ENCODE data around the gene PLEKHG3.

PLEKHG3 gene

DNA sequence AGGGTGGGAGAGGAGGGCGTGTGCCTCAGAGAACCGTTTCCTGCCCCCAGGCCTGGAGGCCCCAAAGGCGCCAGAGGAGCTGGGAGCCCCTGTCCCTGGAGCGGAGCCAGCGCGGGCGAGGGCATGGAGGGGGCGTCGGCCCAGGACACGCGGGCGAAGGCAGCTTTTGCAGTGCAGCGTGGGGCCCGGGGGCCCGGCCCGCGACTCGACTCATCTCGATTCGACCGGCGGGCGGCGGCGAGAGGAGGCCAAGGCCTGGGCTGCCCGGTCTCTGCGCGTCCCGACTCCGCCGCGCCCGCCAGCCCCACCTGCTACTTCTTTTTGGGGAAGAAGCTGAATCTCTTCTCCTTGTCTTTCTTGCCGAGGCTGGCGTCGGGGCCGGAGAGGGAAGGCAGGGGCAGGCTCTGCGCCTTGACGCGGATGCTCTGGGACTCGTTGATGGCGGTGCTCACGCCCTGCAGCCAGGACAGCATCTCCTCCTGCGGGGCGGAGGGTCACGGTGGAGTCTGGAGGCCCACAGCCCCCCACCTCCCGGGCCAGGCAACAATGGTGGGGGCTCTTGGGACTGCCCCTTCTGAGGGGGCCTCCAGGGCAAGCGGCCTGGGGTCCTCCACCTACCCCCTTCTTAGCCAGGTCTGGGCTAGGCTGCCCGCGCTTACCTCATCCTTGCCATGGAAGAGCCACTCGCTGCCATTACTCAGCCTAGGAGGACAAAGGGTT is 44.9 kb downstream of the PLEKHG3 start:
- no peak for DNase-seq

DNA sequence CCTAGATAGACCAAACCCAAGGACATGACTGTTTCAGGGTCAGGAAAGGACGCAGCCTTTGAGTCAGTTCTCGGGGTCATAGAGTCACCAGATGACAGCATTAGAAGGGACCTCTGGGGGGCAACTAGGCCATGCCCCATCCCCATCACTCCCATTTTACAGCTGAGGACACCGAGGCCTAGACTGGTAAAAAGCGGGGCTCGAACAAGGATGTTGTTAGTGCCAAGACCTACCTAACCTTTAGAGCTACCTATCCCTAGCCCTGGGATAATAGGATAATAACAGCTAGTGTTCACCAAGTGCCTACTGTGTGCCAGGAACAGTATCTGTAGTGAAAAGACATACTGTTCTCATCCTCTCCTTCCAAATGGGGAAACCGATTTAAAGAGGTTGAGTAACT is 48.7 kb downstream of the PLEKHG3 start:
- DNase-seq = no peak

DNA sequence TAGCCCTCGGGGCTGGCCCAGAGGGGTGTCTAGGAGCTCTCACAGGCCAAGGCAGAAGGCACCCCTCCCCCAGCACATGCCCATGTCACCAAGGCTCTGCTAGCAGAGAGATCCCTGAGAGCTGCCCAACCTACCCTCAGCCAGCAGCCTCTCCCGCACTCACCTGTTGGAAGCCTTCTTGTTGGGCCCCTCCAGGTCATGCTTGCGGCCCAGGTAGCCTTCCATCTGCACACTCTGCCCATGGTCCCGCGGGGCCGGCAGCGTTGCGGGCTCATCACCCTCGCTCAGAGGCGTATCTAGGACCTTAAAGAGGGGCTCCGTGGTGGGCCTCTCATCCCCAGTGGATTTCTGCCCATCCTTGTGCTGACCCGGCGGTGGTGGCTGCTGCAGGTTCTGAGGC is 49.1 kb downstream of the PLEKHG3 start:
- DNase-seq = no peak

DNA sequence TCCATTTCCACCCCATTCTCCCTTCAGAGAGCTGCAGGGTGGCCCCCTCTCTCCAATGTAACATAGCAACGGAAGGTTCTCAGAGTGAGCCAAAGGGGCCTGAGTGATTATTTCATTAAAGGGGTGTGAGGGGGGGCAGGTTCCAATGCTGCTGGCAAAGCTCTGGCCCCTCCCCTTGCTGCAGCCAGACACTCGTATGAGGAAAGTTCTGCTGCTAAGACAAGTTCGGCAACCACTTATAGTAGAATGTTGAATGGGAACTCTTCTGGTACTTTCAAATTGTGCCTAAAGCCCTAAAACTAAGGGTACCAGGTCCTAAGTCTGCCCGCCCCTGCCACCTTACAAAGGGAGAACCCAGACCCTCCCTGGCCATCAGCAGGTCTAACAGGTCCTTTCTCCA is 49.8 kb downstream of the PLEKHG3 start:
- no peak for DNase-seq

DNA sequence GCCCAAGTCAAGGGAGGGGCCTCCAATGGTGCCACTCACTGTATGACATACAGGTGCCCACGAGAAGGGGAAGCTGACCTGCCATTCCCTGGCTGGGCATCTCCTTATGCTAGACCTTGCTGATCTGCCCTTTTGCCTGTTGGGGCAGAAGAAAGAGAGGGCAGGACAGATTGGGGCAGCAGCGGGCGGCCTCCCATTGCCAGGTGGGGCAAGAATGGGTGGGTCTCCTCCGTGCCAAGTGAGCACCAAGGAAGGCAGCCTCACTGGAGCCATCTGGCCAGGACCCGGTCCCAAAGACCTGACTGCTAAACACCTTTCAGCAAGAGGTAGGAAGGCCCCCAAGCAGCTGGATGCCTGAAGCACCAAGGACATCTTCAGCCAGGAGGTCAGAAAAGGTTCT is 50.5 kb downstream of the PLEKHG3 start:
- no peak for DNase-seq

DNA sequence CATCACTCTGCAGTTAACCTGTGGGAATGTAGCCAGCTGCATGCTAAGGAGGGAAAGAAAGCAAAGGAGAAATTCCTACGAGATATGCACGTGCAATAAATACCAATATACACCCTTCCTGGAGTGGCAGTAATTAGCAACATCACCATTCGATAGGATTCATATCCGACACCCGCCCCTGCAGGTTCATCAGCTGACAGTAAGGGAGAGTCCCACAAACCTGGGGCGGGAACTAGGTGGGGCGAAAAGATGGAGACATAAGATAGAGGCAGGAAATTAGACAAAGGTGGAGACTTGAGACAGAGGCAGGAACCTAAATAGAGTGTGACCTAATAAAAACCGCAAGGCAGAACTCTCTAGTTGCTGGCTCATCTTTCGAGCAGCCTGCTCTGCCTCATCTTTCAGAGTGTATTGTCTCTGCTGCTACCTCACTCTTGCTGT is 51.6 kb downstream of the PLEKHG3 start:
- peak; percentile 59 for DNase-seq

DNA sequence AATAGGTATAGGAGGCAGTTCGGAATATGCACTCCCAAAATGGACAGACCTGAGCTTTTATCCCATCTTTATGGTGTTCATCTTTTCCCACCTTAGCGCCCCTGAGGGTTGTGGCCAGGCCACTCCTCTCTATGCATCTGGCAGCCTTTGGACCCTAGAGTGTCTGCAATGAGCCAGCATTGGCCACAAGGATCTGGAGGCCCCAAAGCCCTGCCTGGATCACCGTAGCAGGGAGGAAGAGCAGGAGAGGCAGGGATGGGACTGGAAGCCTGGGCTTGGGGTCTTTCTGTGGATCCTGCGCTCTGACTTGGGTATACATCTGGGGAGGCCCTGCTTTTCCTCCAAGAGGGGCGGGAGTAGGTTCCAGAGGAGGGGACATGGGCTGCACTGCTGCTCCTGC is 52.5 kb downstream of the PLEKHG3 start:
- DNase-seq = no peak

DNA sequence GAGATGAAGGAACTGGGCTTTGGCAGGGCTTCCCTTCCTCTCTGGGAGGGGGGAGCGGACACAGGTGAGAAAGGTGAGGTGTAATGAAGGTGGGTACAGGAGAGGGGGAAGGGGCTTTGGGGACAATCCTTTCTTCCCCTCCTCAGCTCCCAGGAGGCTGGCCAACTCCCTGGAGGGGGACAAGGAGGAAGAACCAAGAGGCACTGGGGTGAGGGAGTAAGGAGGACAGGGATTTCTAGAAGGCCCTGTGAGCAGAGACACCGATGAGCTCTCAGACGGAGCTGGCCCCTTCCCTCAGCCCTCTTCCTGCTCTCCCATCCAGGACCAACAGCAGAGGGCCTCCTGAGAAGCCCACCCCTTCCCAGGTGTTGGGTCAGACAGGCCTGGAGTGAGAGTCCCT is 53.4 kb downstream of the PLEKHG3 start:
- no peak for DNase-seq

DNA sequence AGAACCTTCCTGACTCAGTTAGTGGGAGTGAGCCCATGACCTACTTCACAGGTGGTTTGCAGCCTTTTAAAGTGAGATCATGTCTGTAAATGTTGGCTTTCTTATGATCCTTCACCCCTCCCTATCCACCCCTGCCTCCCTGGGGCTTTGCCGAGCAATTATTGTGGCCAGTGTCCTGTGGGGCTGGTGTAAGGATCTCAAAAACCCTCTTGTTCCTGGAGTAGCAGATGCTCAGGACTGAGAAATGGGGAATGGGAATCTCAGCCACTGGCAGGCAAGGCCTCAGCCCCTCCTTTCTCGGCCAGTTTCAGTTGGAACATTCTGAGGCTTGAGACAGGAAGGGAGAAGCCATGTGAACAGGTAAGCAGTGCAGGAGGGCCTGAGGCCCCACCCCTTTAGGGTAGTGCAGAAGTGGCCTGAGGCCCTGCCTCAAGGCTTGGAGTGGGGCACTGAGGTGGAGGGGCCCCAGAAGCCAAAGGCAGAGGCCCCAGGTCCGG is 53.8 kb downstream of the PLEKHG3 start:
- DNase-seq = peak; percentile 56

DNA sequence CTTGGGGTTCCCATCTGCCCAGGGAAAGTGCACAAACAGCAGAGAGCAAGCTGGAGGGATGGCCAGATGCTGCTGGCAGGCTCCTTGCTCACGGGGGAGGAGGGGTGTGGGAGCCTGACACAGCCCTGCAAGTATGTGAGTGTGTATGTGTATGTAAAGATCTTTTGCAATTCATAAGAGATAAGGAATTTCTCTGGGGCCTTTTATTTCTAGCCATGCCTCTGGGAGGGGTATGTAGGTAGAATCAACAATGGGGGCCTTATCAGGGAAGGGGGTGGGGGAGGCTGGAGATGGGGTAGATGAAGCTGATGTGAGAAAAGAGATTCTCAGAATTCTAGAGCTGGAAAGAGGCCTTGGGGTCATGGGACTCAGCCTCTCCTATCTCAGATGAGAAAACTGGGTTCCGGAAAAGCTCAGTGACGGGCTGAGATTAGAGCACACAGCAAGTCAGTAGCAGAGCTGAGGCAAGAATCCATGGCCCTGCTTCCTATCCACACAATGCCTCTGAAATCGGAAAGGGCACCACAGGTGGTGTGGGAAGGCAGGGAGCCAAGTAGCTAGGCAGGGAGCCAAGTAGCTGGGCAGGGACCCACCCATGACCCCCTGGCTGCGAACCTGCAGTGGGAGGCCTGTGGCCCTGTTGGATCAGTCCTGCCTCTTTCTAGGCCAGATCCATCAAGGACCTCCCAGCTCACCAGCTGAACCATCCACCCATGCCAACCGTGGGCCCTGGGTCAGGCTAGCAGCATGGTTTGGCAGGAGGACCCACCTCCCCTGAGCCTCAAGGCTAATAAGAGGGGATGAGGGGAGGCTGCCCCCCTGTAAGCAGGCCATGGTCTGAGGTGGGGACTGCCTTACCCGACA is 54.7 kb downstream of the PLEKHG3 start:
- peak; percentile 93 for DNase-seq

DNA sequence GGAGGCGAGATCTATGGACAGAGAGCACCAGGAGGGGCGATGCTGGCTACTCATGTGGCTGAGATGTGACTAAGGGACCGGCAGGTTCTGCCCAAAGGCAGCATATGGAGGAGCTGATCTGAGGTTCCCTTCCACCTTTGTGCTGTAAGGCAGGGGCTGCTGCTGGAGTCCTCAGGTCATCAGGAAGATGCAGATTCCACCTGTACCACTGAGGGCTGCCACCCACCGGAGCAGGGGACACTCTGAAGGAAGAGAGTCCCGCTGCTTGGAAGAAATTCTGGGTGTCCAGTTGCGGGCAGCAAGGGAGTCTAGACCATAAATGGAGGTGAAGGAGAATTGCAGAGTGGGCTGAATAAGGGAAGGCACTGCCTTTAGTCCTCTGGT is 55.3 kb downstream of the PLEKHG3 start:
- DNase-seq = no peak

DNA sequence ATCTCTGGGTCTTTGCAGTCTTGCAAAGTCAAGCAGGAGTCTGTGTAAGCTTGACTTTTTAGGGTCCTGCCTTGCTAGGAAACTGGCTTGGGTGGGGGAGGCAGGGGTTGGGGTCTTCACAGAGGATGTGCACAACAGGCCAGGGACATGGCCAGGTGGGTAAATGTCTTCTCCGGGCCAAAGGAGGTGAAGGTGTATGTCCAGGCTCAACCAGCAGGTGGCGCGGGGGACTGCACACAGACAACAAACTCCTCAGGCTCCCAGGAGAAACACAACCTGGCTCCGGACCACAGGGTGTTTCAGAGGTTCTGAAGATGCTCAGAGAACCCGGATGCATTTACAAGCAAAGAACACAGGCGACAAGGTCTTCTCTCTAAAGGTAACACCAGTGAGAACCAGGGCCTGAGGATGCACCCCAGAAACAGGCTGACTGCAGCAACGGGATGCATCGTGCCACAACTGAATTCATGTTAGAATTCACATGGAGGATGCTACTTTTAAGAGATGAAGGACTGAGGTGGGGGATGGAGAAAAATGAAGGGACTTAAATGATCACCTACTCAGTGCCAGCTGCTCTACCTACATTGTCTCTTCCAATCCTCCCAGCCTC is 56.0 kb downstream of the PLEKHG3 start:
- DNase-seq = peak; percentile 25

DNA sequence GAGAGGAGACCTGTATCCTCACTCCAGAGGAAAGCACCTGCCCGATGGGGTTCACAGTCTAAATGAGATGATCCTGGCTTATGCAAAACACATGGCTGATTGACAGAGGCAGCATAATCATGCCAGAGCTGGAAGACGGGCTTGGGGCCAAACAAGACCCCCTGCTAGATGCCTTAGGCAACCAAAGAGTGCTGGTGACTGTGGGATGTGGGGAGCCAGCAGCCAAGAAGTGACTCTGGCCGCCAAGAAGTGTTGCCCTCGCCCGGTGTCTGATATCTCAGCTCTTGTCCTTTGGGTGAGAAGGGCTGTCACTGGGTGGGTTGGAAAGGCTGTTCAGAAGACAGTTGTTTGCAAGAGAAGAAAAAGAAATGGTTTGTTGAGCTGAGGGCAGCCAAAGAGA is 56.7 kb downstream of the PLEKHG3 start:
- DNase-seq = no peak

DNA sequence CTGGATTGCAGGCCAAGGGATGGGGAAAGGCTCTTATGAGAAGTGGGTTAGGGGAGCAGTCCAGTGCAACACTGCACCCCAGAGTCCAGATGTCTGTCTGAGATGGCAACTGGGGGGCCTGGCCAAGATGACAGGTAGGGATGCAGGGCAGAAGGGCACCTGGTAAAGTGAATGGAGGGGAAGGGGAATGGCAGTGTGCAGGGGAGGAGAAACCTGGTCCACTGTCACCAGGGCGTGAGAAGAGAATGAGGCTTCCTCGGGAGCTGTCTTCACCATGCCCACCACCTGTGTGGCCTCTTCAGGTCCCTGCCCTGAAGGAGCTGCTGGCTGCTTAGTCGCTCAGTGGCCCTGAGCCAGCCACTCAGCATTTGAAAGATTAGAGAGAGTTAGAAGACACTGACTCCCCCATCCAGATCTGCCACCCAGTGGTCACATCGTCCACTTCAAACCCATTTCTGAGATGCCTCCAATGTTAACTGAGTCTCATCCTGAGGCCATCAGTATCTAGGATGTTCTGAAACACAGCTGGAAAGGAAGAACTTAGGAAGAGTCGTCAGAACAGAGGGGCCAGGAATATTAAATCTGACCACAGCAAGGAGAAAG is 57.3 kb downstream of the PLEKHG3 start:
- peak; percentile 17 for DNase-seq

DNA sequence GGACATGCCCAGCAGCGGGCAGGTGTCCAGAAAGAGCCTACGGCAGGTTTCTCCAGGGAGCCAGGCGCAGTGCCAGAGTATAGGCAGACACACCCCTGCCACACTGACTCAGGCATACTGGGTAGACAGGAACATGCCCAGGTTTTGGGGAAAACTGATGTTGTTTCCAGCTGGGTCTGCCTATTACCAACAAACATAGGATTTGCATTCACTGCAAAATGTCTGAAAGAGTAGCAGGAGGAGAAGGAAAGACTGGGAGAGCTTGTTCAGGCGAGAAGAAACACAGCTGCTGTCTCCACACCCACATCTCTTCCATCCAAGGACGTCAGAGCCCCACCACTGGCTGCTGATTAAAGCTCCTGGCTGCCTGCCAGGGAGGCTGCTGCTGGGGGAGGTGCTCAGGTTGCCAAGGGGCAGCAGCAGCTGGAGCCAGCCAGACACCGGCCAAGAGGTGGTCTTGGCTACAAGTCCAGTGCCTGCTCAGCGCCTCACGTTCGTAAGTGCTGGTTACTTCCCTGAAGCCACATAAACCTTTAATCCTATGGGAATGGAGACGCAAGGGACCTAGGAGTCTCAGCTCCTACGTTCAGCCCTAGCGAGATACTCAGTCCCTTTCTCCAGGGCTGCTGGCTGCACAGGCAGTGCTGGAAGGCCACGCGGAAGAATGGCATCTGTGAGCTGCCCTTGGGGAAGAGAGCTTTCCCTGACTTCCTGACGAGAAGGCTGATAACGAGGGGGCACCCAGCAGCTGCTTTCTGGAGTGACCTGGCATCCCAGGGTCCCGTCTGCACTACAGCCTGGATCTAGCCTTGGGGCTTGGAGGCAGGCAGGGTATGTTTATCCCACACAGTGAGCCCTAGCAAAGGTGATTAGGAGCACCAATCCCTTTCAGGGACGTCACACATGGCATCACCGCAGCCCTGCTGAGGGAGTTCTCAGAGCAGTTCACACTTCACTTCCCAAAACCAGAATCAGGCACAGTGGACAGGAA is 58.1 kb downstream of the PLEKHG3 start:
- DNase-seq = peak; percentile 87

DNA sequence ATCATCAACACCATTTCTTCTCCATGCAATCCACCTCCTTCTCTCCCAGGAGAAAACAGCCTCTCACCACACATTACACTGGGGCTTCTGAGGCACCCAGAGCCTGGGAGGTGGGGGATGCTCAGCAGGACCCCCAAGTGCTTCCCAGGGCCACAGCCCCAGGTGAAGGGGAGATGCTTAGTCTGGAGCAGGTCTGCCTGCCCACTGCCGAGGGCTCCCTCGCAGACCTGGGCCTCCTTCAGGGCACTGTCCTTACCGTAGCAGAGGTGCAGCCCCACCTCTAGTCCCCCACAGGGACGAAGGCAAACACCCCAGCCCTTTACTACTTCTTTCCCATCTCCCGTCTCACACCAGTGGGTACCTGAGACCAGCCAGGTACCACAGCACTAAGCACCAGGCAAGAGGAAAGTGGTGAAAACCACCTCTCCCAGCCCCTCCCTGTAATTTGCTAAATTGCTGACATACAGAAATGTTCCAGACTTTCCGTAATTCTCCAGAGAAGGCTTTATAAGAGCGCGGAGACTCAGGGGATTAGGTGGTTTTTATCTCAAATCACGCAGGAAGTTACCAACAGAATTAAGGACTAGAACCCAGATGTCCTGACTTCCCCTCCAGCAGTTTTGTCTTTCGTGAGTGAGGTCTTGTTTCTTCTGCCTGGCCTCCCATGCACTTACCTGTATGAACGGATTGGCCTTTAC is 59.0 kb downstream of the PLEKHG3 start:
- DNase-seq = no peak

DNA sequence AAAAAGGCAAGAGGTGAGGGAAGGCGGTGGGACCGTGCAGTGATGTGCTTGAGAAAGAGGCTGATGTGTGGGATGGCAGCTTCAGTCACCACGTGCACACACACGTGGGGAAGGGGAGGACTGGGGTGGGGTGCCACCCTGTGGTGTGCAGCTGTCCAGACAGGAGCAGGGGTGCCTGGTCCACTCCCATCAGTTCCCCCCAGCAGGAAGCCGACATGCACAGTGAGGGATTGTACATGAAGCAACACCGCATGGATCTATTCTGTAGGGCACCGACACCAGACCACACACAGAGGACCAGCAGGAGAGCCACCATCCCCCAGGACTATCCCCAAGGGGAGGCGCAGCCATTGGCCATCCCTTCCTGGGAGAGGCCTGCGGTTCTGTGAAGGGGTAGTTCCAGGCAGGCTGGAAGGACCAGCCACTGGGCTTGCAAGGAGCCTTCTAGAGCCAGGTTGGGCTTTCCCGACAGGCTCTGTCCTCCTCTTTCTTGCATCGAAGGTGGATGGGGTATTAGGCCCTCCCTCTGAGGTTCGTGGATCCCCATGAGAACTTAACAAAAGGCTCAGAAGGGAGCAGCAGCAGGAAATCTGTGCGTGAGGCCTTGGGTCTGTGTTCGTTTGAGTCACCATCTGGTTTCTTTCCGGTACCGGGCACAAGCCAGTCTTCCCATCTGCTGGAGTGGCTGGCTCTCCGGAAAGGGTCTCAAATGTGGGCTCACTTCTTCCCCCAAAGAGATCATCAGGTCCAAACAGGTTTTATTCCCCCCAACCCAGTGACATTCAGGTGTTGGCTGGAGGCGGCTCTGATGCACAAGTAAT is 59.8 kb downstream of the PLEKHG3 start:
- peak; percentile 54 for DNase-seq

DNA sequence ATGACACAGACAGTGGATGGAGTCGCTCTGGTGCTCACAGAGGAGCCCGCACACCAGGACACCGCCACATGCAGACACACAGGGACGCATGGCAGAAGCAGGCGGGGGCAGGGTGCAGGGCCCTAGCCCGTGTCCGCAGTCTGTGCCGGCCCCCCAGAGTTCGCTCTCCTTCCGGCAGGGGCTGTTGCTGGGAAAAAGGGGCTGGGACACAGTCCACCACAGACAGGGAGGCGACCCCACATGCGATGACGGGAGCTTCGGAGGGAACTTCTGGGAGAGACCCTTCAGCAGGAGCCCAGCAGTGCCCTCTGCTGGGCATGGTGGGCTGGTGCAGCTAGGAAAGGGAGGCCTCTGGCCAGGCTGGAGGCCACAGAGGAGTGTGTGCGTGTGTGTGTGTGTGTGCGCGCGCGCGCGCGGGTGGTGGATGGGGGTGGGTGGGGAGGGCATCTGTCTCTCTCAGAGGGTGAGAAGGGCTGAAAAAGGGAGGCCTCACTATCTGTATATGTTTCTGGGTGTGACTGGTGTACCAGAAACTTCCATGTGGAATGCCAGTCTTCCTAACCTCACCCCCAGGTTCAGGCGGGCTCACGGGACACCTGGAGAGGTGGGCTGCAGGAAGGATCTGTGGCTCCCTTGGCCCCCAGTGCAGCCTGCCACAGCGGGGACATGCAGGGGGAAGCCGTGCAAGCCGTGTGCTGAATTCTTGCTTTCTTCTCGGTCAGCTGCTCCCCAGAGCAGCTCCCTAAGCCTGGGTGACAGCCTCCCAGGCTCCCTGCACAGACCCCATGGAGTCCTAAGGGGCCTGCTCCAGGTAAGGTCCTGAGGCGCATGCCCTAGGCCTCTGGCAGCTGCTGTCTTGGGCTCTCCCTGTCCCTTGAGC is 60.7 kb downstream of the PLEKHG3 start:
- DNase-seq = peak; percentile 82

DNA sequence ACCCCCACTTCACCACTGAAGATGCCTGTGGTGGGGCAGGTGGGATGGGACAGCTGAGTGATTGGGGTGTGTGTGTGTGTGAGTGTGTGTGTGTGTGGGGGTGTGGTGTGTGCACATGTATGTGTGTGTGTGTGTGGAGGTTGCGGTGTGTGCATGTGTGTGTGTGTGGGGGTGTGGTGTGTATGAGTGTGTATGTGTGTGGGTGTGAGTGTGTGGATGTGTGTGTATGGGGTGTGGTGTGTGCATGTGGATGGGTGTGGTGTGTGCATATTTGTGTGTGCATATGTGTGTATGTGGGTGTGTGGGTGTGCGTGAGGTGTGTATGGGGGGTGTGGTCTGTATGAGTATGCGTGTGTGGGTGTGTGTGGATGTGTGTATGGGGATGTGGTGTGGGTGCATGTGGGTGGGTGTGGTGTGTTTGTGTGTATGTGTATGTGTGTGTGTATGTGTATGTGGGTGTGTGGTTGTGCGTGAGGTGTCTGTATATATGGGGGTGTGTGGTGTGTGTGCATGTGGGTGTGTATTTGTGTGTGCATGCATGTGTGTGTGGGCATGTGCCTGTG is 61.6 kb downstream of the PLEKHG3 start:
- DNase-seq = no peak
